Lower leg skin (tissue), 3 donors: ENCODE results near the gene CEACAM3.

Experiments
- POLR2A ChIP-seq, 2 donors: fragments of 450-650 bp; IDR thresholded peaks; one replicate each; pipeline ENCODE4 v1.6.1; 2016 to 2017; ENCODE audit warnings: antibody characterized with exemption in 2 of 2, mild to moderate bottlenecking in 1 of 2, moderate library complexity in 1 of 2
- TF ChIP-seq, protein P1 (sequence below), 3 donors: fragments of 450-650 bp; IDR thresholded peaks; one replicate each; pipeline ENCODE4 v1.5.1; 2016; ENCODE audit warnings: antibody characterized with exemption in 3 of 3, mild to moderate bottlenecking in 3 of 3, moderate library complexity in 2 of 3

DNA sequence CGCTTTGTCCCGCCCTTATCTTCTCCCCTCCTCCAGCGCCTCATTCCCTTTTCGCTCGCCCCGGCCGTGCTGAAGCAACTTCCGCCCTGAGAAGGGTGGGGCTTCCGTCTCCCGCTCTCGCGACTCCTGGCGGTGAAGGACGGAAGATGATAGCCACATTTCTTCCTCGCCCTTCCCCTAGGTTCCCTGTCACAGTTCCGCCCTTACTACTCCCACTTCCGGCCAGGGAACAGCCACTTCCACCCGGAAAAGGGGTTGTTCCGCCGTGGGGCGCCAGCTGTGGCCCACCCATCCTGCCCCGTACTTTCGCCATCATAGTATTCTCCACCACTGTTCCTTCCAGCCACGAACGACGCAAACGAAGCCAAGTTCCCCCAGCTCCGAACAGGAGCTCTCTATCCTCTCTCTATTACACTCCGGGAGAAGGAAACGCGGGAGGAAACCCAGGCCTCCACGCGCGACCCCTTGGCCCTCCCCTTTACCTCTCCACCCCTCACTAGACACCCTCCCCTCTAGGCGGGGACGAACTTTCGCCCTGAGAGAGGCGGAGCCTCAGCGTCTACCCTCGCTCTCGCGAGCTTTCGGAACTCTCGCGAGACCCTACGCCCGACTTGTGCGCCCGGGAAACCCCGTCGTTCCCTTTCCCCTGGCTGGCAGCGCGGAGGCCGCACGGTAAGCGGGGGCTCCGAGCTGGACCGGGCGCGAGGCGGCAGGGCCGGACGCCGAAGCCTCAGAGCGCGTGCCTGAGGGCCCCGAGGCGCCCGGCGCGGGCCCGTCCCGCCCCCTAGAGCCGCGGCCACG is 63.4 kb downstream of the CEACAM3 start, which contains the start of gene RPS19:
- TF ChIP-seq, protein P1, sequence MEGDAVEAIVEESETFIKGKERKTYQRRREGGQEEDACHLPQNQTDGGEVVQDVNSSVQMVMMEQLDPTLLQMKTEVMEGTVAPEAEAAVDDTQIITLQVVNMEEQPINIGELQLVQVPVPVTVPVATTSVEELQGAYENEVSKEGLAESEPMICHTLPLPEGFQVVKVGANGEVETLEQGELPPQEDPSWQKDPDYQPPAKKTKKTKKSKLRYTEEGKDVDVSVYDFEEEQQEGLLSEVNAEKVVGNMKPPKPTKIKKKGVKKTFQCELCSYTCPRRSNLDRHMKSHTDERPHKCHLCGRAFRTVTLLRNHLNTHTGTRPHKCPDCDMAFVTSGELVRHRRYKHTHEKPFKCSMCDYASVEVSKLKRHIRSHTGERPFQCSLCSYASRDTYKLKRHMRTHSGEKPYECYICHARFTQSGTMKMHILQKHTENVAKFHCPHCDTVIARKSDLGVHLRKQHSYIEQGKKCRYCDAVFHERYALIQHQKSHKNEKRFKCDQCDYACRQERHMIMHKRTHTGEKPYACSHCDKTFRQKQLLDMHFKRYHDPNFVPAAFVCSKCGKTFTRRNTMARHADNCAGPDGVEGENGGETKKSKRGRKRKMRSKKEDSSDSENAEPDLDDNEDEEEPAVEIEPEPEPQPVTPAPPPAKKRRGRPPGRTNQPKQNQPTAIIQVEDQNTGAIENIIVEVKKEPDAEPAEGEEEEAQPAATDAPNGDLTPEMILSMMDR (IDR thresholded peaks at IDR 0.05): peak in 1 of 3 donors; percentile 86
- TF ChIP-seq POLR2A (IDR thresholded peaks at IDR 0.05): no peak
